Stimulated activated CD8-positive, alpha-beta memory T cell treated with anti-CD3 and anti-CD28 coated beads, Interleukin-2, amount 100 ng/mL, for 1 hour (primary cell): ENCODE measurements around the gene SERINC5.

Source experiments
- DNase-seq, 2 donors: peaks; one replicate each; pipeline ENCODE4 v3.0.0-alpha.2; 2020; ENCODE audit warnings: low read depth in 2 of 2

Gene SERINC5

GRCh38 chr5:80254767-80255430 lies 949 bp downstream of the SERINC5 start:
- DNase-seq: no peak

DNA sequence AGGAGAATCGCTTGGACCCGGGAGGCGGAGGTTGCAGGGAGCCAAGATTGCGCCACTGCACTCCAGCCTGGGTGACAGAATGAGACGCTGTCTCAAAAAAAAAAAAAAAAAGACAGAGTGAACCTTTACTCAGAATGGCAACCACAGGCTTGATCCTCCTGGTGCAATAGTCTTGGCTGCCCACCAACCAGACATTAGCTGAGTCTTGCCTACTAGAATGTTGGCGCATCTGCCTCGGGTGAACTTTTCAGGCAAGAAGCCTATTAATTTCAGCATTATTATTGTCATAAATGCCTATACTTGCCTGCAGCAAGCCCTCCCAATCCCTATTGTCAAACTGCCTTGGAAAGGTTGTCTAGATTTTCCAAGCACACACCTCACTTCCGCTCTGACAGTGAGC lies 4.2 kb downstream of the SERINC5 start:
- no peak for DNase-seq

GRCh38 chr5:80250801-80251200 lies 5.0 kb downstream of the SERINC5 start:
- no peak for DNase-seq

GRCh38 chr5:80249901-80250300 lies 5.9 kb downstream of the SERINC5 start:
- DNase-seq: no peak

GRCh38 chr5:80248378-80248777 lies 7.5 kb downstream of the SERINC5 start:
- DNase-seq: no peak

DNA sequence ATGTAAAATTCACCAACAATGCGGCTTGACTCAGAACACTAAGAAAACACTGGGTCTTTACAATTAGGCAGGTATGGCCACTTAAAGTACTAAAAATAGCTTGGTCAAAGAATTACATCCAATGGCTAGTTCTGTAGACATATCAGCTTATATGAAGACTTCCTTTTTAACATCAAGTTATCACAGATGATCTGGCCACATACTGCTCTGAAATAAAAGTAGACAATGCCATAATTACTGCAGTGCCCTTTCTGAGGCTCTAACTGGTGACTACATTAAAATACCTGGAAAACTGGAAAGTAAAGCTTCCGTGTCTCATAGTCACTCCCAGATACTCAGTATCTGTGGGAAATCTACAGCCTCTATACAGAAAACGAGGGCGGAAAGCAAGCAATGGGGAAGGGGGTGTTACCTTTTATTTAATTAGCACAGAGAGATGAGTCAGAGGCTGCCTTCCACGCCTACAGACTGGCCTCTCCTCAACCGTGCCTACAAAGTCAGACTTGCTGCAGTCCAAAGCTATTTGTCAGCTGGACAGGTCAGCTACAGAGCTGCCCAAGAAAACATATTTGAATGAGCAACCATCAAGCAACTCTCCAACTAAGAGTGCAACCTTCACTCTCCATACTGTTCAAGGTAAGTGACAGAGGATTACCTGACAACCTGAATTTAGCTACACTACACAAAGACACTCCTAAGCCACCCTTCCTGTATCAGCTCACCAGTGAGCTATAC lies 8.7 kb downstream of the SERINC5 start:
- no peak for DNase-seq

DNA sequence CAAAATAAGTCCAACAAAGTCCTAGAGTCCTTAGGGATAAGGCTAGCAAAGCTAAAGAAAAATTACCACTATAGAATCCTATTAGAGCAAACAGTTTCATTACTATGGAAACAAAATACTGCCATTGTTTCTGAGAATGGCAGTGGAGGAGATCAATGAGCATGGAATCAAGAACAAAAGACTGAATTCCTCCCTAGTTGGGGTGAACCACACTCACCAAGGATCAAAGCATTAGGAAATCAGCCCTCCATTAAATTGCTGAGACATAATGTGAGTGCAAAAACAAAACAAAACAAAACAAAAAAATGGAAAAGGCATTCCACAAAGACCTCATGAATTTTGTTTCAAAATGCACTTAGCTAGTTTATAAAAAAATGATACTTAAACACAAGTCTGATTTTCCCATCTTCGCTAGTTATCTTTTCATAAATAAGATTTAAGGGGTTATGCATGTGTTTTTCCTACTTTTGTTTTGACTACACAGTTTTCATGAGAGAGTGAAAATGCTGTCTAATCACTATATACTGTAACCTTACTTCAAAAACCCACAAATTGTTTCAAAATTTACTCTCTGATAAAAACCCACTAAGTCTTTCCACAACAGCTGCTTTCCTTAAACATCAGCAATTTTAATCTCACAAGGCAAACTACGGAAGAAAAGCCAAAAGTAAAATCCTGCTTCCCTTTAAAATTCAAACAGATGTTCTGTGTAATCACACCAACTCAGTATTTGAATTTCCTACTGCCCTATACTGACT lies 9.7 kb downstream of the SERINC5 start:
- DNase-seq: no peak

GRCh38 chr5:80243567-80243966 lies 12.3 kb downstream of the SERINC5 start:
- no peak for DNase-seq

DNA sequence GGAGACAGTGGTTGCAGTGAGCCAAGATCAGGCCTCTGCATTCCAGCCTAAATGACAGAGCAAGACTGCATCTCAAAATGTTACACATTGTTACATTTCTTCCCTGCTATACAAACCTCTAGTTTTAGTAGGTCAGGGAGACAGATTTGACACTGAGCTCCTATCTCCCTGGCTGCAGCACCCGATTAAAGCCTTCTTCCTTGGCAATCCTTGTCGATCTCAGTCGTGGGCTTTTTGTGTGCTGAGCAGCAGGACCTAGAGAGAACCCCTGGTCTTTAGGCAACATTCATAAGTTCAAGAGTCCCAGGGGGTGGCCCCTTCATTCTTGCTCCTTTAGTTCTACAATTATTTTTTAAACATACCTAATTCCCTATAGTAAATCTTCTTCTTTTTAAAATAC lies 13.0 kb downstream of the SERINC5 start:
- no peak for DNase-seq

DNA sequence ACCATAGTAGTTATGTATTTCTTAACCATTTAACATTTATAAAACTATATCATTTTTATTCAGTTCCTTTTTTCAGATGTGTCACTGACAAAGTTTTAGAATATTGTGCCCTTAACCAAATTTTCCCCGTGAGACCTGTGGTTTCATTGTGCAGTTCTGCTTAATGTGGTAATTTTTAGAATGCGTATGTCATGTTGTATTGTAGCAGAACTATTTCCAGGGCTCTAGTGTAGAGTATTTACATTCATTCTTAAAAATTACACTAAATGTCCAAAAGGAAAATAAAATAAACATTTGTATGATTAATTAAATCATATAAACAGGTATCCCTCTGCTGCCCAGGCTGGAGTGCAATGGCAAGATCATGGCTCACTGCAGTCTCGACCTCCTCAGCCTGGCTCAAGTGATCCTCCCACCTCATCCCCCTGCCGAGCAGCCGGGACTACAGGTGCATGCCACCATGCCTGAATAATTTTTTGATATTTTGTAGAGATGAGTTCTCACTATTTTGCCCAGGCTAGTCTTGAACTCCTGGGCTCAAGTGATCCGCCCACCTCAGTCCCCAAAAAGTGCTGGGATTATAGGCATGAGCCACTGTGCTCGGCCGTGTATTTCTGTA lies 15.4 kb downstream of the SERINC5 start:
- DNase-seq: no peak

GRCh38 chr5:80239680-80240367 lies 16.0 kb downstream of the SERINC5 start:
- DNase-seq: no peak

DNA sequence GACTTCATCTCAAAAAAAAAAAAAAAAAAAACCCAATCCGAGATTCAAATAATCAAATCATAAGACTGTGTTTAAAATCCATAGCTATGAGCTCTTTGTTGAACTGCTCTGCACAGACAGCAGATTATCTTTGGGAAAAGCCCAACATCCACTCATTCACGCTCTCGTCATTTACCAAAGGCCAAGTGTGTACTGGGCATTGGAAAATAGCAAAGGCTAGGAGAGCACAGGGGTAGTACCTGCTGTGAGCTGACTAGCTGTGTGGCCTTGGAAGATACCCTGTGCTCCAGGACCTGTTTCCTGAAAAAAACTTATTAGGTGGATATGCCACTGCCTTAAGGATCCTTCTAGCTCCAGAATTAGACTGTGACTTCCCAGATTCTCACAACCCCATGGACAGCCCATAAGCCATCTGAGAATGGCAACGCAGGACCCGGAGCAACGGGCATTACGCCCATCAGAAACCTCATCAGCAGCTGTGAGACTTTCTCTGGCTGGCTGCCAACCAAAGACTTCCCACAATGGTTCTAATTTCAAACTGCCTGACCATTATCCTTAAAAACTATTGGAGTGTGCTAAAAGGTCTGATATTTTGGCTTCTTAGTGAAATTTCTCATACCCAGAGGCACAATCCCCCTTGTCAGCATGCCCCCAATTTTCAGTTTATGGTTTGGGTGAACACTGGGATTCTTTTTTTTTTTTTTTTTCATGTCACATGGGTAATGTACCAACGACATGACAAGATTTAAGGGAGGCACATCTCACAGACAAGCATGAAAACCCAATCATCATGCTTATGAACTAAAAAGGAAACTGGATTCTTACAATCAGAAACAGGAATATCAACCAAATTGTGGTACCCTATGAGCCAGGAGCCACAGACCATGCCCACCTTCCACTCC lies 16.8 kb downstream of the SERINC5 start:
- DNase-seq: no peak

GRCh38 chr5:80238097-80238496 lies 17.8 kb downstream of the SERINC5 start:
- DNase-seq: no peak

DNA sequence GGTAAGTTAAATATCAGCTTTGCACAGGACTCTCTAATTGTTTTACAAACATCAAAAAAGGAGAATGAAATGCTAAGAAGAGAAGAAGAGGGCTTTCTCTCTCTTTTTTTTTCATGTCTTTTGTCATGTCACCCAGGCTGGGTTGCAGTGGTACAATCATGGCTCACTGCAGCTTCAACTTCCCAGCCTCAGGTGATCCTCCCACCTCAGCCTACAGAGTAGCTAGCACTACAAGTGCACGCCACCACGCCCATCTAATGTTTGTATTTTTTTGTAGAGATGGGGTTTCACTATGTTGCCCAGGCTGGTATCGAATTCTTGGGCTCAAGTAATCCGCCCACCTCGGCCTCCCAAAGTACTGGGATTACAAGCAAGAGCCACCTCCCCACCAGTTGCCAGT lies 18.6 kb downstream of the SERINC5 start:
- no peak for DNase-seq

GRCh38 chr5:80234116-80234948 lies 21.5 kb downstream of the SERINC5 start:
- DNase-seq: no peak

- no peak for DNase-seq
These were observed 24.2 kb downstream of the SERINC5 start for GRCh38 chr5:80231693-80232092.

GRCh38 chr5:80231243-80231642 lies 24.6 kb downstream of the SERINC5 start:
- DNase-seq: no peak

DNA sequence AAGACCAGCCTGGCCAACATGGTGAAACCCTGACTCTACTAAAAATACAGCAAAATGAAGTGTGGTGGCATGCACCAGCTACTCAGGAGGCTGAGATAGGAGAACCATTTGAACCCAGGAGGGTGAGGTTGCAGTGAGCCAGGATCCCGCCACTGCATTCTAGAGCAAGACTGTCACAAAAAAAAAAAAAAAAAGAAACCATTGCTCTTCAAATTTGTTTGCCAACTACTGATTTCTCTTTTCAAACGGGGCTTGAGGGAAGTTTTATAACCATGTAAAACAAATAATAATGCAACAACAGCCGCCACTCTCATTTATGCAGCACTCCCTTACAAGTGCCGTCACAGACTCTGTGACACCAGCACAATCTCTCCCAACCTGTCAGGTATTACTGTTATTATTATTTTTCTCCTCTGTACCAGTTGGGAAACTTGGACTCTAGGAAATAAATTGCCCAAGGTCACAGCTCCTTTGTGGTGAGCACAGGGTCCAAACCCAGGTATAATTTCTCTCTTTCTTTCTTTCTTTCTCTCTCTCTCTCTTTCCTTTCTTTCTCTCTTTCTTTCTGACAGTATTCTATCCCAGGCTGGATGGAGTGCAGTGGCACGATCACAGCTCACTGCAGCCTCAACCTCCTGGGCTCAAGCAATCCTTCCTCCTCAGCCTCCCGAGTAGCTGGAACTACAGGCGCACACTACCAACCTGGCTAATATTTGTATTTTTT lies 25.4 kb downstream of the SERINC5 start:
- DNase-seq: no peak

- DNase-seq: no peak
These were observed 26.0 kb downstream of the SERINC5 start for GRCh38 chr5:80229902-80230255.
